ENCODE data around the gene CATSPERD.
A peak's percentile ranks its signal among the peaks of the same experiment; 100 is the strongest.

DNA sequence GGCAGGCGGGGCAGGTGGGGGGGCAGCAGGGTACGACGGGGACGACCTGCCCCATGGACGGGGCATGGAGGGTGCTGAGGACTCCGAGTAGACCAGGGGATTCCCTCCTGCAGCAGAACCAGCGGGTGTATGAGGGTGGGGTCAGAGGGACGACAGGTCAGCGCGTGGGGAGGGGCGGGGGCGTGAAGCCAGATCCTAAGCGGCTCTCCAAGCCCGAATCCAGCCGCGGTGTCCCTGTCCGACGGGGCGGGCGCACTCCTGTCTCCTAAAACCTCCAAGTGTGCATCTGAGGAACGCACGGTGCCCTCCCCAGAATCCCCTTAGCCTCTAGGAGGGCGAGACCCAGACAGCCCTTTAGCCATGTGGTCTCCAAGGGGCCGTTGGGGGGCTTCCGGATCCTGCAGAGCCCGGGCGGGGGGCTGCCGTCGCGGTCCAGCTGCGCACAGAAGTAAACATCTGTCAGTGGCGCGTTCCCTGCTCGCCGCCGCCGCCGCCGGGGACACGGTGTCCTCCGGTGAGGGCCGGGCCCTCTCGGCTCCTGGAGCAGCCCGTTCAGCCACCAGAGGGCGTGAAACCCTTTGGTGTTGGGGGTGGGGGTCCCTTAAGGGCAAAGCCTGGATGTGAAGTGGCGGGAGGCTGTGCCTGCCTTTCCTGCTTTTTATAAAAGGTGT, 85.2 kb downstream of the CATSPERD start:
- TF ChIP-seq, protein P1, sequence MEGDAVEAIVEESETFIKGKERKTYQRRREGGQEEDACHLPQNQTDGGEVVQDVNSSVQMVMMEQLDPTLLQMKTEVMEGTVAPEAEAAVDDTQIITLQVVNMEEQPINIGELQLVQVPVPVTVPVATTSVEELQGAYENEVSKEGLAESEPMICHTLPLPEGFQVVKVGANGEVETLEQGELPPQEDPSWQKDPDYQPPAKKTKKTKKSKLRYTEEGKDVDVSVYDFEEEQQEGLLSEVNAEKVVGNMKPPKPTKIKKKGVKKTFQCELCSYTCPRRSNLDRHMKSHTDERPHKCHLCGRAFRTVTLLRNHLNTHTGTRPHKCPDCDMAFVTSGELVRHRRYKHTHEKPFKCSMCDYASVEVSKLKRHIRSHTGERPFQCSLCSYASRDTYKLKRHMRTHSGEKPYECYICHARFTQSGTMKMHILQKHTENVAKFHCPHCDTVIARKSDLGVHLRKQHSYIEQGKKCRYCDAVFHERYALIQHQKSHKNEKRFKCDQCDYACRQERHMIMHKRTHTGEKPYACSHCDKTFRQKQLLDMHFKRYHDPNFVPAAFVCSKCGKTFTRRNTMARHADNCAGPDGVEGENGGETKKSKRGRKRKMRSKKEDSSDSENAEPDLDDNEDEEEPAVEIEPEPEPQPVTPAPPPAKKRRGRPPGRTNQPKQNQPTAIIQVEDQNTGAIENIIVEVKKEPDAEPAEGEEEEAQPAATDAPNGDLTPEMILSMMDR (IDR thresholded peaks at IDR 0.05) = peak; percentile 34 to 57 (median 56)
- TF ChIP-seq POLR2A (IDR thresholded peaks at IDR 0.05) (no peak), EP300 (IDR thresholded peaks at IDR 0.05) (no peak)
